NCI-H146 (cell line): ENCODE data around the gene NCKAP5.

Experiments
- DNase-seq: peaks from one replicate; lab custom pipeline; 2025; lab: John Stamatoyannopoulos, UW

The NCKAP5 gene

GRCh38 chr2:132984731-132985130 lies 583.5 kb downstream of the NCKAP5 start:
- DNase-seq, result no peak

DNA sequence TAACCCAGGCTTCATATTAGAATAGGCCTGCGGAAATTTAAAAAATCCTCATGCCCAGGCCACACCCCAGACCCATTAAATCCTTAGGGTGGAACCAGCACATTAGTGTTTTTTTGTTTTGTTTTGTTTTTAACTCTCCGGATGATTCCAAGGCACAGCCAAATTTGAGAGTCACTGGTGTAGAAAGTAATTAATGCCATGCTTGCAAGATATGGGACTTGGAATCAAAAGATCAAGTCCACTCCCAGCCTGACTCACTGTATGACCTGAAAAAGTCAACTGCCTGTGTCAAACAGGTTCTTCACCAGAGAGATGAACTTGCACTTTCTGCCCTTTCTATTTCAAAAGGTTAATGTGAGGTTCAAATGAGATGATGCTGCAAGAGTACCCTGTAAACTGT lies 588.0 kb downstream of the NCKAP5 start:
- no peak for DNase-seq

DNA sequence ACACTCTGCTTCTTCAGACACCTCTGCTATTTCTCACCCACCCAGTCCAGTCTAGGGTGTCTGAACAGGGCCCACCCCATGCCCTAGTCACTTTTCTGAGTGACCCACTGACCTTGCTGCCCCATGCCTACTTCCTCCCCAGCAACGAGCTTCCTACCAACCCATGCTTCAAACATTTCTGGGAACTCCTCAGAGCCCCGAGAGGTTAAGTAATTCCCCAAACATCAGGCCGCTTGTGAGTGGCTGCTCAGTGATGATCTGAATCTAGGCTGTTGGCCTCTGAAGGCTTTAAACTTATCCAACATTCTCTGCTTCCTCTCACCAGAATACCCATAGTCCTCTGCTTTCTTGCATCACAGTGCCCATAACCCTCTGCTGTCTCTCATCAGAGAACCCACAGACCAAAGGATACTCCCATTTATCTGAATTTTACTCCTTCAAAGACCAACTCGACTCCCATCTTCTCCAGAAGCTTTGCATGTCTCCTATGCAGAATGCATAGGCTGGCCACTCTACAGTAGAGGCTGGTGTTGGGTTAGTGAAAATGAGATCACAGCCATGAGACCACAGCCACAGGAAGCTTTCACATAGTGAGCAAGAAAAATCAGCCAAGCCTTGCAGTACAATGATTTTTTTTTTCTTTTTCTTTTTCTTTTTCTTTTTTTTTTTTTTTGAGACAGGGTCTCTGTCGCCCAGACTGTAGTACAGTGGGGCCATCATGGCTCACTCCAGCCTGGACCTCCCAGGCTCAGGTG lies 588.7 kb downstream of the NCKAP5 start:
- no peak for DNase-seq

- no peak for DNase-seq
These were observed 589.4 kb downstream of the NCKAP5 start for GRCh38 chr2:132978840-132979239.

DNA sequence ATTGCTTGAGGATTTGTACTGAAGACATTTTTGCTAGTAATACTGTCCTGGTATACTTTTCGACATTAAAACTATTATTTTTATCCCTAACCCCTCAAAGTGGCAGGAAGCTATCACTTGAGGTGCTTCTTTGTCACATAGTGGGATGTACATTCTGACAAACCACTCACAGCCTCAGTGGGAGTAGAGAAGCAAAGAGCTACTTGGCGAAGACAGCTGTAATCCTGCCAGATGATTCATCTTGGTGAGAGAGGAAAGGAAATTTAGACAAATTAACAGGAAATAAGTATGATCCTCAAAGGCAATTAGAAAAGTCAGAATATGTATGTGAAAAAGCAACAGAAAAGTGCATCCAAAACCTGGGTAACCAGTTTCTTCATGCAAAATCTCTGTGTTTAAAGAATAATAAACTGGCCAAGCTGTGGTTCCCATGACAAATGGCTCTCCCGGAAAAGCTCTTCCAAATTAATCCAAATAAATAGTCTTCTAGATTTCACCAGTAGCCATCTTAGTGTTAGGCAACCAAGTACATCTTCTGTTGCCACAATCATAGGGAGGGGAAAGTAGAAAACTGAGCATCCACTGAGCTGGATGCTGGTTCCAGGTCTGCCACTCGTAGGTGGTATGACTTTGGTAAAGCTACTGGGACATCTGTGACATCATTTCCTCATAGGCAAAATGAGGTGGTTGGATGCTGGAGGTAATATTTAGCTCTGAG lies 590.3 kb downstream of the NCKAP5 start:
- DNase-seq, result no peak

DNA sequence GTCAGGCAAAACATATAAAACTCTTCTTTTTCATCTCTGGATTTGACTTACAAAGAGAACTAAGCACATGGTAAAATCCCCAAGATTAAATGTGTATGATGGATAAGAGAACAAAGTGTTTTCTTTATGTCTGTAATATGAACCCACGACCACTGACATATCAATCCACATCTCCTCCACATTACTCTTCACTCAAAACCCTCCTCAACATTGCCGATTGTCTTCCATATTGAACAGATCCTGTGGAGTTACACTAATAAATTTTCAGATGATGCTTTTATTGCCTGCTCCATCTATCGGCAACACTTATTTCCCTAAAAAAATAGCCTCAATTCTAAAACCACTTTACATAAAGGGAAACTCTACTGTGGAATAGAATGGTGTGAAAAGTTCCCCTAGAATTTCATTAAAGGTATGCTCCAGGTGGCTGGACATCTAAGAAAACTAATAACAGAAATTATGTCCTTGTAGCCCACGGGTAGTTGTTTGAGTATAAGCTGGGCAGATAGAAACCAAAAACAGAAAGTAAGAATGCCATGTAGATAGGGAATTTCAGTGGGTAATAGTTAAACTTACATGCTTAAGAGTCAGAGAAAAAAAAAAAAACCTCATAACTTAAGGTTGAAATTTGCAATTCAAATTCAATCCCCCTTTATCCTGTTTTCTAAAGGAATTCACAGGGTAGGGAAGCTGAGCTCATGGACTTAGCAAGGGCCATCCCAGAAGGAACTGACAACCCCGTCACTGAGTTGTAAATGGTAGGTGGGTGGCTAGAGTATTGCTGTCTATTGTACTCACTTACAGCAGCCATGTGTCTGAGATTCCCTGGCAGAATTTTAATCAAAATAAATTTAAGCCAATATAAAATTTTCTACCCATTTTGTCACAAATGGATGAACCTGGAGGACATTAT lies 592.8 kb downstream of the NCKAP5 start:
- no peak for DNase-seq

GRCh38 chr2:132974467-132975095 lies 593.7 kb downstream of the NCKAP5 start:
- DNase-seq, result no peak

GRCh38 chr2:132971310-132972061 lies 596.8 kb downstream of the NCKAP5 start:
- DNase-seq, result no peak

- DNase-seq, result no peak
These were observed 598.8 kb downstream of the NCKAP5 start for GRCh38 chr2:132969371-132969985.

DNA sequence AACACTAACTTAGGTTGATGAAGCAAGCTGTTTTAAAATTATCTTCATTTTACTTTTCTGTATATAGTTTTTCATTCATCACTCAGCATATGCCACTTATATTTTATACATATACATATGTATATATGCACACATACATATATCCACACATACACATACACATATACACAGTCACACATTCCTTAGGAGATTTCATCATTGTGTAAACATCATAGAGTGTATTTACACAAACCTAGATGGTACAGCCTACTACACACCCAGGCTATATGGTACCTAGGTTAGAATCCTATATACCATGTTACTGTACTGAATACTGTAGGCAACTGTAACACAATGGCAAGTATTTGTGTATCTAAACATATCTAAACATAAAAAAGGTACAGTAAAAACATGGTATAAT lies 602.8 kb downstream of the NCKAP5 start:
- DNase-seq, result no peak

DNA sequence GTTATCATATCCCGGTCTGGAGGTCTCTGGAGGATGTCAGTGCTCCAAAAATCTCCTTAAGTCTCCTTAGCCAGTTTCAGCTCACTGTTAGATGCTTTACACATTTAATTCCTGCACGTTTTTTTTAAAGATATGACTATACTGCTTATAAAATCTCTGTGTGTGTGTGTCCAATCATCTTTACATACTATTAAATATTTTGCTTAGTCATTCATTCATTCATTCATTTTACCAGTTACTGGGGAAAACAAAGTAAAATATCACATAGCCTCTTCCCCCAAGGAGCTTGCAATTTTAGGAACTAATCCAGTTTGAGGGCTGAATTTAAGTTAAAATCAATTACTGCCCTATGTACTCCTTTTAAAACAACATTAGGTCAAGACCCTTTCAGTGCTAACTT lies 605.1 kb downstream of the NCKAP5 start:
- no peak for DNase-seq

DNA sequence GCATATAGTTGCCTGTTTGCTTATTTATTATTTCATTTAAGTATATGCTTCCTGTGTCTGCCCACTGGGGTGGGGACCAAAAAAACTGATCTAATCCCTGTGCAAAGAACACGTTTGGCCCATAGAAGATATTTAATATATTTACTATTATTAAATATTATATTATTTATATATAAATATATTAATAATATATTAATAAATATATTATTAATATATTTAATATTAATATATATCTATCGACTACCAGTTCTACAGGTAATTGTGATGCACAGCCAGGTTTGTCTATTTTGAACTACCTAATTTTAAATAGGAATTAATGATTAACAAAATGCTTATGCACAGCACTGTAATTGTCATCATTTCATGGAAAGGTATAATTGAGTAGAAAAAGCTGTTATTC lies 609.4 kb downstream of the NCKAP5 start:
- no peak for DNase-seq

DNA sequence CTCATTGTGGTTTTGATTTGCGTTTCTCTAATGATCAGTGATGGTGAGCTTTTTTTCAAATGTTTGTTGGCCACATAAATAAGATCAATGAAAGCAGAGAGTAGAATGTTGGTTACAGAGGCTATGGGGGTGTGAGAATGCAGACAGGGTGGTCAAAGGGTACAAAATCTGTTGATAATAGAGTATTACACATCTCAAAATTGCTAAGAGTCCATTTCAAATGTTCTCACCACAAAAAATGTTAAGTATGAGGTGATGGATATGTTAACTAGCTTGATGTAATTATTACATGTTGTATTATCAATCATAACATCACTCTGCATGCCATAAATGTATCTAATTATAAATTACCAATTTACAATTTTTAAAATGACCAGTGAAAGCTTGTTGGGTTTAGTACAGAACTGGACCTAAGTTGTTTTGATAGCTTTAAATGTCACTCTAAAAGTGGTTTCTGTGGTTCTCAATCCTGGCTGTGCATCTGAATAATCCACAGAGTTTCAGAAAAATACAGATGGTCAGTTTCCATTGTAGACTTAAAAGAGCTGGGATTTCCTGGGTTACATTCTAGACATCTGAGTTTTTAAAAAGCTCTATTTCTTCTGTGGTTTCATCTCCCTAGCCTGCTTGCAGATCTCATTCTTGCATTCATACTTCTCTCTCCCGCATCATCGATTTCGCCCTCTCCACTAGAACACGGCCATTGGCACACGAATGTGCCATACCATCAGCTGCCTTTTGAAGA lies 612.2 kb downstream of the NCKAP5 start:
- DNase-seq, result no peak

- DNase-seq, result no peak
These were observed 614.5 kb downstream of the NCKAP5 start for GRCh38 chr2:132953771-132954170.

DNA sequence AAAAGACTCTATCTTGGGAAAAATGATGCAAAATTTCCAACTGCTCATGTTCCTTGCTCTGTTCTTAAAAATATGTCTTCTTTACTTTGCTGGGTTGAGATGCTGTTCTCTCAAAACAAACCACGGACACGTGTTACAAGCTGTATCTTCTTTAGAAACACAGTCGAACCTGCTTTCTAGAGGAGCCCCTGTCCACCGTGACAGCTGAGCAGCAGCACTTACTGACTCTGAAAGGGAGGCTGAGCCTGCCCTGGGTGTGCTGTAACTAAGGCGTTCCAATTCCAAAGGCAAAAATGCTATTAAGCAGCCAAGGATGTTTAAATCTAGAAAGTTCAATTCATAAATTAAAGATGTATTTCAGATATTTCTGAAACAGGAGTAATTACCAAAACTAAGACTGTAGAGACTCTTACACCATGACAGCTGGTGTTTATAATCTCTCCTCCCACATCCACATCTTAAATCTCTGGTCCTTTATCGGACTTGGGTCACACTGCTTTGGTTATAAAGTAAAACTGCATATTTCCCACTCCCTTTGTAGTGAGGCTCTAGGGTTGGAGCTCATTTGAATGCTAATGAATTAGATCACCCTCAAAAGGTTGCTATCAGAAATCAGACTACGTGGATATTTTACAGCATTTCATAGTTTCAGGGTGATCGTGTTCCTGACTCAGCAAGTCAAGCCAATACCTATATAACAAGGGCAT lies 617.1 kb downstream of the NCKAP5 start:
- no peak for DNase-seq

- no peak for DNase-seq
These were observed 619.2 kb downstream of the NCKAP5 start for GRCh38 chr2:132949108-132949507.

DNA sequence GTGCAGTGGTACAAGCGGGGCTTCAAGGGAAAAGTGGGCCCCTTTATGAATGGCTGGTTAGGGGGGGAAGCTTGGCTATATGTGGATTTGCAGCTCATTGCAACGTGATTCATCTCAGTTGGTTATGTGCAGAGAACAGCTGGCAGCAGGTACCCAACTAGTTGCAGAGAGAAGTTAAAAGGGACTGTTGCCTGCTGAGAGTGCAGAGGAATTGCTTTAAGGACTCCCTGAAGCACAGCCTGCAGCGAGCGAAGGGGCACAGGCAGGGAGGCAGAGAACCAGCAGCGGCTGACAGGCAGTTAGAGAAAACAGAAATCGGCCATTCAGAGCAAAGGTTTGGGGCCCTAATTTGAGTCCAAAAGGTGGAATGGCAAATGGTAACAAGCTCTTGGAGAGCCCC lies 620.1 kb downstream of the NCKAP5 start:
- no peak for DNase-seq

DNA sequence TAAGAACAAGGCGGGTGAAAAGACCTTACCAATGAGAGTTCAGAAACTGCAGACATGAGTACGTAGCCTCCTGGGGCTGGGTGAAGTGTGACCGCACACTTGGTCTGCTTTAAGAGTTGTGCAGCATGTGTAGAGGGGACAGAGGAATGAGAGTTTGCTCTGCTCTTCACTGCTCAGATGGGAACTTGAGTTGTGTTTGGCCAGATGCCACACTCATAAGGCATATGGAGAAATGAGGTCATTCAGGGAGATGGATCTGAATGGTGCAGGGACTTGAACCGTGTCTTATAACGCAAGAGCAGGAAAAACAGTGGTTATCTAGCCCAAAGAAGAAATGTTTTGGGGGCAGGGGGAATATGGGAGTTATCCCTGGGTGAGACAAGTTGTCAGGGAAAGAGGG lies 624.4 kb downstream of the NCKAP5 start:
- no peak for DNase-seq

- DNase-seq, result no peak
These were observed 626.8 kb downstream of the NCKAP5 start for GRCh38 chr2:132941296-132942020.
